K562 (cell line): ENCODE data around the gene DOK3. TPM values are rescaled to one million over a fixed set of nuclear protein-coding genes. Genes with fewer than 3 reads are reported as not detected.
A peak's percentile ranks its signal among the peaks of the same experiment; 100 is the strongest.

Source experiments
- BHLHE40 ChIP-seq: IDR thresholded peaks from 2 replicates; pipeline ENCODE4 v1.6.1; 2011; ENCODE audit warnings: low read length, improper control_type of control experiment
- CEBPB ChIP-seq: fragments of 450-650 bp; IDR thresholded peaks from 2 replicates; pipeline ENCODE4 v1.6.1; 2016; ENCODE audit warnings: missing genetic modification characterization, missing compliant biosample characterization
- CREM ChIP-seq: IDR thresholded peaks from 2 replicates; pipeline ENCODE4 v1.6.1; 2014; ENCODE audit warnings: antibody characterized with exemption, low read depth
- E2F6 ChIP-seq, 2 experiments: IDR thresholded peaks; 2 replicates each; pipeline ENCODE4 v1.6.1; 2011; ENCODE audit warnings: borderline replicate concordance in 1 of 2, control low read depth in 1 of 2, low read depth in 1 of 2, low read length in 1 of 2, mild to moderate bottlenecking in 1 of 2, mixed read lengths in 1 of 2, moderate library complexity in 1 of 2; ENCODE audit not compliant: insufficient read depth in 1 of 2, insufficient read length in 1 of 2, poor library complexity in 1 of 2, severe bottlenecking in 1 of 2; ENCODE audit errors: extremely low read depth in 1 of 2
- ETV1 ChIP-seq: fragments of 450-650 bp; conservative IDR thresholded peaks from 2 replicates; pipeline ENCODE4 v1.6.1; 2016; ENCODE audit warnings: missing genetic modification characterization, control low read depth, low read depth, missing compliant biosample characterization
- GABPB1 ChIP-seq: sonication (generic); formaldehyde crosslinking; IDR thresholded peaks from 2 replicates; pipeline ENCODE4 v1.8.0; 2022; ENCODE audit warnings: mild to moderate bottlenecking, missing genetic modification reagents
- MEIS2 ChIP-seq: fragments of 450-650 bp; IDR thresholded peaks from 2 replicates; pipeline ENCODE4 v1.6.1; 2014; ENCODE audit warnings: mild to moderate bottlenecking; ENCODE audit not compliant: partially characterized antibody
- MYC ChIP-seq, 2 experiments: fragments of 250-450 bp in 1 of 2; sonication (Bioruptor Pico) in 1 of 2; IDR thresholded peaks; 2 replicates each; pipeline versions ENCODE4 v1.5.1 to v1.6.1; 2012 to 2021; ENCODE audit warnings: low read depth in 2 of 2, borderline replicate concordance in 1 of 2, improper control_type of control experiment in 1 of 2, low read length in 1 of 2, mild to moderate bottlenecking in 1 of 2, moderate library complexity in 1 of 2
- NFE2L1 ChIP-seq: fragments of 450-650 bp; IDR thresholded peaks from 2 replicates; pipeline ENCODE4 v1.6.1; 2016; ENCODE audit warnings: missing genetic modification characterization, low read depth, mild to moderate bottlenecking, missing compliant biosample characterization, moderate library complexity, borderline replicate concordance
- NRF1 ChIP-seq, 2 experiments: fragments of 450-650 bp; IDR thresholded peaks in 1 of 2; conservative IDR thresholded peaks in 1 of 2; 2 replicates each; pipeline ENCODE4 v1.6.1; 2014; ENCODE audit warnings: mild to moderate bottlenecking in 2 of 2
- PBX2 ChIP-seq, 2 experiments: IDR thresholded peaks in 1 of 2; conservative IDR thresholded peaks in 1 of 2; 2 replicates each; pipeline ENCODE4 v1.6.1; 2016; ENCODE audit warnings: low read depth in 2 of 2, mild to moderate bottlenecking in 1 of 2, missing compliant biosample characterization in 1 of 2, missing genetic modification characterization in 1 of 2, moderate library complexity in 1 of 2
- SOX6 ChIP-seq: fragments of 450-650 bp; IDR thresholded peaks from 2 replicates; pipeline ENCODE4 v1.6.1; 2014; ENCODE audit warnings: mild to moderate bottlenecking
- TBP ChIP-seq: optimal IDR thresholded peaks from 2 replicates; pipeline ENCODE3; 2011; ENCODE audit warnings: low read depth, low read length, improper control_type of control experiment
- TCF3 ChIP-seq: sonication (generic); formaldehyde crosslinking; IDR thresholded peaks from 2 replicates; pipeline ENCODE4 v1.4.0; 2020; ENCODE audit warnings: mild to moderate bottlenecking, missing genetic modification reagents
- ZC3H11A ChIP-seq: IDR thresholded peaks from 2 replicates; pipeline ENCODE4 v1.6.1; 2012; ENCODE audit warnings: low read depth, low read length, improper control_type of control experiment
- ZNF12 ChIP-seq: sonication (generic); formaldehyde crosslinking; IDR thresholded peaks from 2 replicates; pipeline ENCODE4 v1.4.0; 2020; ENCODE audit warnings: mild to moderate bottlenecking, missing genetic modification reagents
- polyA plus RNA-seq, 8 experiments: library from polyadenylated mRNA; depleted of rRNA in 4 of 8; stranded (reverse) in 5 of 8; unstranded in 3 of 8; fragments of >200 nt; fragmentation: Nextera tagmentation in 2 of 8; fragmentation: Illumina TruSeq in 1 of 8; extraction: Ambion mirVana in 2 of 8; extraction: Trizol in 1 of 8; gene quantifications; 2 replicates each; pipeline versions ENCODE4 v1.2.1 to v1.2.3, GENCODE V29; 2011 to 2014; ENCODE audit warnings: inconsistent platforms in 1 of 8, missing spikeins in 1 of 8
- total RNA-seq, 7 experiments: library from RNA; depleted of rRNA in 6 of 7; stranded (reverse); fragments of >200 nt in 6 of 7; fragmentation: Illumina TruSeq in 2 of 7; extraction: Trizol in 2 of 7; gene quantifications; 2 replicates each; pipeline versions ENCODE4 v1.2.1 to v1.2.3, GENCODE V29; 2011 to 2021; ENCODE audit warnings: low replicate concordance in 1 of 7
- TF ChIP-seq, protein P1 (sequence below): fragments of 450-650 bp; IDR thresholded peaks from one replicate; pipeline ENCODE4 v1.6.1; 2018; ENCODE audit warnings: mild to moderate bottlenecking, moderate library complexity; ENCODE audit not compliant: partially characterized antibody
- TF ChIP-seq, protein P2 (sequence below): sonication (generic); formaldehyde crosslinking; IDR thresholded peaks from 2 replicates; pipeline ENCODE4 v1.8.0; 2022; ENCODE audit warnings: mild to moderate bottlenecking, low read depth, missing genetic modification reagents

DOK3 gene
- total and polyA plus RNA-seq, 9 of the 15 experiments (the other 6 are each of a cell fraction or from before 2014, with no cell fraction given), result 1.3 to 23.0 (median 8.0) TPM

- TF ChIP-seq, protein P1, sequence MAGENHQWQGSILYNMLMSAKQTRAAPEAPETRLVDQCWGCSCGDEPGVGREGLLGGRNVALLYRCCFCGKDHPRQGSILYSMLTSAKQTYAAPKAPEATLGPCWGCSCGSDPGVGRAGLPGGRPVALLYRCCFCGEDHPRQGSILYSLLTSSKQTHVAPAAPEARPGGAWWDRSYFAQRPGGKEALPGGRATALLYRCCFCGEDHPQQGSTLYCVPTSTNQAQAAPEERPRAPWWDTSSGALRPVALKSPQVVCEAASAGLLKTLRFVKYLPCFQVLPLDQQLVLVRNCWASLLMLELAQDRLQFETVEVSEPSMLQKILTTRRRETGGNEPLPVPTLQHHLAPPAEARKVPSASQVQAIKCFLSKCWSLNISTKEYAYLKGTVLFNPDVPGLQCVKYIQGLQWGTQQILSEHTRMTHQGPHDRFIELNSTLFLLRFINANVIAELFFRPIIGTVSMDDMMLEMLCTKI, result no peak
- 0 out of 2 replicates have a peak, but pooled peaks have one; percentile 37 for TF ChIP-seq PBX2 (CRISPR knock-in tag; IDR thresholded peaks at IDR 0.05; ENCODE audit: low read depth)
- TF ChIP-seq PBX2 (tag; conservative IDR thresholded peaks at IDR 0.05; ENCODE audit: low read depth), result peak; percentile 72
- TF ChIP-seq, protein P2, sequence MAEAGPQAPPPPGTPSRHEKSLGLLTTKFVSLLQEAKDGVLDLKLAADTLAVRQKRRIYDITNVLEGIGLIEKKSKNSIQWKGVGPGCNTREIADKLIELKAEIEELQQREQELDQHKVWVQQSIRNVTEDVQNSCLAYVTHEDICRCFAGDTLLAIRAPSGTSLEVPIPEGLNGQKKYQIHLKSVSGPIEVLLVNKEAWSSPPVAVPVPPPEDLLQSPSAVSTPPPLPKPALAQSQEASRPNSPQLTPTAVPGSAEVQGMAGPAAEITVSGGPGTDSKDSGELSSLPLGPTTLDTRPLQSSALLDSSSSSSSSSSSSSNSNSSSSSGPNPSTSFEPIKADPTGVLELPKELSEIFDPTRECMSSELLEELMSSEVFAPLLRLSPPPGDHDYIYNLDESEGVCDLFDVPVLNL (CRISPR knock-in tag), result no peak
- TF ChIP-seq GABPB1, result peak; percentile 58; the same call in 1 of the 2 replicates
- peak; percentile 87 for TF ChIP-seq CREM
- peak; percentile 55; the same call in 1 of the 2 replicates for TF ChIP-seq SOX6
- peak; percentile 24; the same call in 1 of the 2 replicates for TF ChIP-seq TCF3 (CRISPR knock-in tag)
- TF ChIP-seq ZC3H11A, result no peak
- TF ChIP-seq ZNF12 (CRISPR knock-in tag), result no peak
- no peak for TF ChIP-seq NFE2L1
- peak; percentile 50 for TF ChIP-seq MYC (IDR thresholded peaks at IDR 0.05; ENCODE audit: low read depth, low read length)
- 0 out of 2 replicates have a peak, but pooled peaks have one; percentile 23 for TF ChIP-seq MYC (CRISPR knock-in tag; IDR thresholded peaks at IDR 0.05; ENCODE audit: borderline replicate concordance, low read depth)
- TF ChIP-seq TBP, result peak; percentile 76
- peak; percentile 73 for TF ChIP-seq ETV1 (tag)
- peak; percentile 61 to 67 for TF ChIP-seq E2F6 (IDR thresholded peaks at IDR 0.05; ENCODE audit: borderline replicate concordance in 1 of 2, extremely low read depth in 1 of 2, insufficient read depth in 1 of 2, insufficient read length in 1 of 2, low read depth in 1 of 2, low read length in 1 of 2, poor library complexity in 1 of 2, severe bottlenecking in 1 of 2)
- no peak for TF ChIP-seq CEBPB (tag)
- TF ChIP-seq BHLHE40, result peak; percentile 76
- TF ChIP-seq MEIS2, result peak; percentile 89
- TF ChIP-seq NRF1 (conservative IDR thresholded peaks at IDR 0.05 in 1 of 2, IDR thresholded peaks at IDR 0.05 in 1 of 2), result peak; percentile 60 to 70
Observed at GRCh38 chr5:177557041-177557647, 47.5 kb upstream of the DOK3 start (continued).
